HG03095 (cell line): ENCODE measurements around the gene CENPP.

Experiments
- ATAC-seq: cut with Tn5 transposase; IDR thresholded peaks from one replicate; pipeline ENCODE4 v1.9.1; 2021; ENCODE audit warnings: moderate library complexity; ENCODE audit not compliant: unreplicated experiment

CENPP gene

DNA sequence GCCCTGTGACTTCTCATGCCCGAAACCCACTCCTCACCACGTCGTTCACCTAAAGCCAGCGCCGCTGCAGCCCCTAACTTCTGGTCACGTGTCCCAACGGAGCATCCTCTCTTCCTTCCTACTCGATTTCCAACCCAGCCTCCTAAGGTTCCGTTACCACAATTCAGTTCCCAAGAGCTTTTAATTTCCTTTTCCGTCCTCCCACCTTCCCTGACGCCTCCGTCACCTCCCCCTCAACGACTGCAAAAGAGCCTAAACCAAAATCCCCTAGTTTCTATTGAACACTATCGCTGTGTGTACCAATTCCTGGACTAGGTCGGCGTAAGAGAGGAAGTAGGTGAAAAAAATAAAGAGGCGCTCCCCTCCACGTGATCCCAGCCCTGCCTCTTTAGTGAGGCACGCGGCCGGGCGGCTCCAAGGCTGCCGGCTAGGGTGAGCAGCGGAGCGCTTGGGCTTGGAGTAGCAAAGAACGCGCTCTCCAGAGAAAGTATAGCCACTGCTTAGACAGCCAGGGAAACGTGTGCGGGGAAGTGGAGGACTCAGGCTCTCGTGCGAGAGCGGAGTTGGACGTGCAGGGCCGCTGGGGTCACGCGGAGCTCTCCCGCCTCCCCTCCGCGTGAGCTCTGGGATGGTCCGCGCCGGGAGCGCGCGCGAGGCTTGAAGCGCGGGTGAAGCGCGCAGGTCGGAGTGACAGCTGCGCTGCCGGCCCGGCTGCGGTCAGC is at the start of gene CENPP, which contains the start of gene NOL8:
Gene CENPP (plus strand): TSS at position 685 of the 722 bp plus-strand sequence.
Gene NOL8 (minus strand): TSS at position 82 of the 722 bp plus-strand sequence. CDS start 1,189 bp downstream, outside the sequence.
- ATAC-seq = peak; percentile 88

GRCh38 chr9:92276331-92277032 is 49.3 kb upstream of the CENPP start:
- no peak for ATAC-seq

DNA sequence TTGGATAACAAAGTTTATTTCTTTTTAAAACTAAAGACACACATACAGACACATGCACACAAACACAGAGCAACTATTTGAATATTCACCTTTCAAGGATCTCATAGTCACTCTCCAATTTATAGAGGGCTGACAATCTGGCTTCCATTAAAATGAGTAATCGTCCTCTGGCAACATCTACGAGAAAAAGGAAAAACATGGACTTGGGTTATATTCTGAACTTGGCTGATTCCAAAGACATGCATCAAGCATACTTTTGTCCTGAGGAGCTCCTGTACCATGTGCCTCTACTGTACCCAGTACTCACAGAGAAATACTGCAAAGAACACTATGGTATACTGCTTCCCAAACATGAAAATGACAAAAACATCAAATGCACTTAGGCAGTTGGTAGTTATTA is 47.6 kb upstream of the CENPP start:
- no peak for ATAC-seq

DNA sequence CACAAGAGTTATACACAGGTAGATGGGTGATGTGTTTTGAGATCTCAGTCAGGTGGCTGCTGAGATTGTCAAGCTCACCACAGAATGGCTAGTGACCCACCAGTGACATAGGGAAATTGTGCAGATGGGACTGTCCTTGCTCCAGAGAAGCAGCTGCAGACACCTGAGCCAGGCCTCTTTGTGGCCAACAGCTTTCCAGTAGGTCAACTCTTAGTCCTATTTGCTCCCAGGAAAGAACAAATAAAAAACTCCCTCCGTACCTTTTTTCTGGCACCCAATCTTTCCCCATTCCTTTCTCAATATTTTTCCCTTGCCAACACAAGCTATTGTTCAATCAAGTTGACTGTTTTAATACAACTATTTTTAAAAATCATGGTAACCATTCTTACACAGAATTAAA is 46.5 kb upstream of the CENPP start:
- no peak for ATAC-seq

- no peak for ATAC-seq
Measured at GRCh38 chr9:92289708-92290390, 35.9 kb upstream of the CENPP start.

GRCh38 chr9:92290785-92291429 is 34.8 kb upstream of the CENPP start:
- no peak for ATAC-seq

- no peak for ATAC-seq
Measured at GRCh38 chr9:92291577-92291976, 34.2 kb upstream of the CENPP start.

DNA sequence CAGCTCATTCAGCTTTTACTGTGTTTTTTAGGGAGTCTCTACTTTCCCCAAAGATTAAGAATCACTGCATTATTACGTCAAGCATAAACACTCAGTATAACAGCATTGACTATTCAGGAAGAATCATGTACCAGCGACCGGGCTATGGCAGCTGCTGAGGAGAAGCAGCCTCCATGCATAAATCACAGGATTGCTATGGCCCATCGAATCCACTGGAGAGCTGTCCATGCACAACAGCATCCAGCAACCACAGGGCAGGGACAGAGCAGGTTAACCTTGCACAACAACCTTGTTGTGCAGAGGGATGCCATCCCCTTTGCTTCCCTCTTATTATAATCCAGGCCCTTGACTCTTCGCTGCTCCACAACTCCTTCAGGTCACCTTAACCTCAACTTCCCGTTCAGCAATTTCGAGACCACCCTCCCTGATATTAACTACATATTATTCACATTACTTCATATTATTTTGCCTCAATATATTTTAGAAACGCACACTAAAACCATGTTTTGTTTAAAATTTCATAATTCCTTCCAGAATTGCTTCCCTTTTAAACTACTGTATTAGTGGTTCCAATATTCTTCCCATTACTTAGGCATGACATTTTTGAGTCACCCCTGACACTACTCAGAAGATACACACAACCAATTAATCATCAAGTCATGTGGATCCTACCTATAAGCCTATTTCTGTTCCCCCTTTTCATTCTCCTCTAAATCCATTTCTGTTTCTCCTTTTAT is 33.2 kb upstream of the CENPP start:
- ATAC-seq = no peak

GRCh38 chr9:92293075-92293354 is 32.7 kb upstream of the CENPP start:
- no peak for ATAC-seq

DNA sequence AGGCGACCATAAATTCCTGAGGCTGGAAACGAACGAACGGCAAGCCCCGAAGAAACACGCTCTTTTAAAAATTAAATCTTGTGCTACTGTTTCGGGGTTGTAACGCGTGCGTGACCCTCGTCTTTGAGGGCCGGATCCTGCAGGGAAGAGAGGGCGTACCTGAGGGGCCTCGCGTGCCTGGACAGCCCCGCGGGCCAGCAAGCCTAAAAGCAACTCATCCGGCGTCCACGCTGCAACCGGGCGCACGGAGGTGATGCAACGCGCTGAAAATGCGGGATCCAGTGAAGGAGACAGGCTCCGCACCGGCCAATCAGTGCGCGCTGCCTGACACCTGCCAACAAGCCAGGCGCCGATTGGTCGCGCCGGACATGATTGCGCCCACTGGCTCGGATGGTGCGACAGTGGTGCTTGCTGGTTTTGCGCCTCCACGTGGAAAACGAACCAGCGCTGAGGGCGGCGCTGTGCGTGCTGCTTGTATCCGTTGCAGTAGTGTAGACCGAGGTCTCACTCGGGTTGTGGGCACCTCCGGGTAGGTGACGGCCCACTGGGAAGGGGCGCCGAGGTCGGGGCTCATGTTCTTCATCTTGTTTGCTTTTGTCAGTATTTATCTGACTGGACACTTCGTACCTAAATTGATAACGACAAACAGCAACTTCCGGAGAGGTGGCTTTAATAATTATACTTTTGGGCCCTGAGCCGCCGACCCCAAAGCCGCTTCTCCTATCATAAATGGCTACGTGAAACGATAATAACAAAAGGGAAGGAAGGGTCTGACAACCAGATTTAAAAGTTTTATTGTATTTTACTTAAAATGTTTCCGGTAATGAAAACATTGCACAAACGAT is 32.1 kb upstream of the CENPP start, which contains the start of gene IARS1:
Gene IARS1 (minus strand): TSS at position 246 of the 845 bp plus-strand sequence. CDS start 4,278 bp downstream, outside the sequence.
- peak; percentile 92 for ATAC-seq

- ATAC-seq = no peak
Measured at GRCh38 chr9:92294297-92294676, 31.5 kb upstream of the CENPP start.

DNA sequence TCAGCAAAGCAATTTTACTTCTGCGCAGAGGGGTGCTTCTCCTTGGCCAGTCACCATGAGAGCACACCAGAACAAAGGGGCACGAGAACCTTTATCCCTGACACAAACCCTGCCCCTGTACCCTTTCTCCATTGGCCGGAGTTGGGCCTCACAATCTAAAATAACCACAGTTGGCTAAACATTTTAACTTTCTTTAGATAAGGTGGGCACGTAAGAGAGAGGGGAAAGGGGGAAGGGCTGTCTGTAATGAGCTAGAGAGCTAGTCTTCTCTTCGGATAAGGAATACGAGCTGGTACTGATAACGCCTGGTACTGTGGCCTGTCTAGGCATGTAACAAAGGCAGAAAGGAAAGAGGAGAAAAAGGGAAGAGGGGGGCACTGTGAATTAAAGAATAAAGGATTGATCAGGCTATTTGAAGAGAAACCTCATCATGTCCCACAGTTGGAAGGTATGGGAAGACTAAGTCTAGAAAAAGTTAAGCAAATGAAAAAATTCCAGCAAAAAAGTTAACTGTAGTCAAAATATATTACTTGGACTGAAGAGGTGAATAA is 30.4 kb upstream of the CENPP start:
- no peak for ATAC-seq

GRCh38 chr9:92295827-92296258 is 29.9 kb upstream of the CENPP start:
- no peak for ATAC-seq

DNA sequence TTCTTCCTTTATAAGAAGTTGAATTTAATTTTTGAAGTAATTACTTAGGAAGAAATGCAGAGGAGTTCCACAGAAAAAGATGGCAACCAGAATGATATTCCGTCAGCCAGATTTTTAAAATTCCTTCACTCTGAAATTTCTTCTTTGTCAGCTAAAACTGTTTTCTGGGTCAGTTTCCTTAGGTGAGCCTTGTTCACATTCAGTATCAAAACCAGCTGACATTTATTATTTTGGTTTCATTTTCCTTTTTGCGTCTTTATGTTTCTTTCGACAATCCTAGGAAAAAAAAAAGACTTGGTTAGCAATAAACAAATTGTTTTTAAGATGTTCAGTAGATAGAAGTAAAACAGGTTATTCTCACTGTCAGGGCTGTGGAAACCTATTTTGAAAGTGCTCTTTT is 28.1 kb upstream of the CENPP start:
- no peak for ATAC-seq

- ATAC-seq = no peak
Measured at GRCh38 chr9:92298036-92298435, 27.7 kb upstream of the CENPP start.

GRCh38 chr9:92299116-92299515 is 26.6 kb upstream of the CENPP start:
- ATAC-seq = no peak

DNA sequence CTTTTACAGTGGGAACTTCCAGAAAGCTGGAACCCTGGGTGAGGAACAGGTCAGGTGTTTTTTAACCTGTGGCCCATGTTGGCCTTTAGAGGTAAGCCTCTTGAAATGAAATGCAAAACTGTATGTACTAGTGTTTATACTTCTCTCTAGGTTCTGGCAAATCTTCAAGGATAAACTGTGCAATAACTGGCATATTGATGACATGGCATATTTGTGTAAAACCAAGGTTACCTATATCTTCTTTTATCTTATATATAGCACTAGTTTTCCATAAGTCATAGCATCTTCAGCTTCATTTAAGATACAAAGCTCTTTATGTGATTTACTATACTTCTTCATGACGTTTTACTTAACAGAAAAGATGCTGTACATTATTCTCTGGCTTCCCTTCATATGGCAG is 24.8 kb upstream of the CENPP start:
- no peak for ATAC-seq

GRCh38 chr9:92308893-92309292 is 16.9 kb upstream of the CENPP start:
- no peak for ATAC-seq

DNA sequence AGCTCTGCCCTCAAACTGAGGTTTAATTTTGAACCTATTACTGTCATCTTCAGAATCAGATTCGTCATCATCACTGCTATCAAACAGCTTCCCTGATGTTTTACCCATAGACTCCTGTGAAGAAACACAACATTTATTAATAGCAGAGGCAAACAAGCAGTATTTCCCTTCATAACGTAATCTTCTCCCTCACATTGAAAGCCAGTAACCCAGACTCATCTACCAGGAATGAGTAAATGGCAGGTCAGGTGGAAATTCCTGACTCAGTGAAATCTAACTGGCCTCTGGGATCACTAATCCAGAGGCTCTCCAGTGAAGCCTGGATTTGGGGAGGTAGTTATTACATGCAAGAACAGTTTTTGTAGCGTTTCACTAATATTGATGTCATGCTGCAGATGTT is 15.2 kb upstream of the CENPP start:
- no peak for ATAC-seq
